ENCODE results near the gene MARCHF10. TPM values are rescaled to one million over a fixed set of nuclear protein-coding genes. Genes with fewer than 3 reads are reported as not detected.

The MARCHF10 gene
- total RNA-seq, 1 experiment from 2014 or later, result not detected

DNA sequence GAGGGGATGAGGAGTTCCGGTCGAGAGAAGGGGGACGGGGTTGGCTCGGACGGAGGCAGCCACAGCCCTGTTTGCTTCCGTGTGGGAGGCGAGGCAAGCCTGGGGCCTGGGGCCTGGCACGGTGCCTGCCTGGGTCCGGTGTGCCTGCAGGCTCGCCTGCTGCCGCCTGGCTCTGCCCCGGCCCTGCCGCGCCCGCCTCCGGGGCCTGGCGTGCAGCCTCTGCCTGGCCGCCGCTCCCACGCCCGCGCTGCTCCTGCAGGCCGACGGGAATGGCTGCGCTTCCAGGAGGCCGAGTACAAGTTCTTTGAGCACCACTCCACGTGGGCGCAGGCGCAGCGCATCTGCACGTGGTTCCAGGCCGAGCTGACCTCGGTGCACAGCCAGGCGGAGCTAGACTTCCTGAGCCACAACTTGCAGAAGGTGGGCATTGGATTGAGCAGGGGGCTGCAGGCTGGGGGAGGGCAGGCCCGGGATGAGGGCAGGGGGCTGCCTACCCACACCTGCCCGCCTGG lies 127.5 kb downstream of the MARCHF10 start:
- Histone ChIP-seq H2AFZ (ENCODE audit: low read length) (no peak overlapping the region), H3K9me2 (replicated peaks; ENCODE audit: low read length) (no peaks in the 10 kb centered on the region), H4K20me1 (ENCODE audit: low read length) (no peaks in the 10 kb centered on the region), H3K4me1 (ENCODE audit: insufficient read depth, low read length) (no peaks in the 10 kb centered on the region), H3K4me3 (ENCODE audit: low read length) (no peak overlapping the region), H3K79me2 (ENCODE audit: low read length) (no peaks in the 10 kb centered on the region), H3K4me2 (ENCODE audit: low read length) (no peak overlapping the region), H3K9ac (ENCODE audit: low read length) (no peak overlapping the region), H3F3A (ENCODE audit: low read length, unreplicated experiment) (no peaks in the 10 kb centered on the region), H3K27ac (ENCODE audit: low read length) (no peak overlapping the region), H3K27me3 (ENCODE audit: low read length) (no peaks in the 10 kb centered on the region), H3K9me3 (ENCODE audit: low read length) (no peaks in the 10 kb centered on the region), H3K36me3 (ENCODE audit: low read depth, low read length) (no peaks in the 10 kb centered on the region)
- intact Hi-C loops (cut with micrococcal nuclease), result no loop called here
- ChIA-PET CTCF (interaction anchor here (0.6 kb wide), 1 partner anchor 11 kb away, joined by 7 read pairs; no protein-coding TSS in a partner anchor), POLR2A (ENCODE audit: unreplicated experiment) (no interaction called here)
- no peak for DNase-seq
- ATAC-seq, result no peak
- BruUV-seq (replicated peaks), result no TSS peak
- TF ChIP-seq EZH2 (IDR thresholded peaks at IDR 0.05; ENCODE audit: low read length, unreplicated experiment), result no peak
- TF ChIP-seq, protein P1, sequence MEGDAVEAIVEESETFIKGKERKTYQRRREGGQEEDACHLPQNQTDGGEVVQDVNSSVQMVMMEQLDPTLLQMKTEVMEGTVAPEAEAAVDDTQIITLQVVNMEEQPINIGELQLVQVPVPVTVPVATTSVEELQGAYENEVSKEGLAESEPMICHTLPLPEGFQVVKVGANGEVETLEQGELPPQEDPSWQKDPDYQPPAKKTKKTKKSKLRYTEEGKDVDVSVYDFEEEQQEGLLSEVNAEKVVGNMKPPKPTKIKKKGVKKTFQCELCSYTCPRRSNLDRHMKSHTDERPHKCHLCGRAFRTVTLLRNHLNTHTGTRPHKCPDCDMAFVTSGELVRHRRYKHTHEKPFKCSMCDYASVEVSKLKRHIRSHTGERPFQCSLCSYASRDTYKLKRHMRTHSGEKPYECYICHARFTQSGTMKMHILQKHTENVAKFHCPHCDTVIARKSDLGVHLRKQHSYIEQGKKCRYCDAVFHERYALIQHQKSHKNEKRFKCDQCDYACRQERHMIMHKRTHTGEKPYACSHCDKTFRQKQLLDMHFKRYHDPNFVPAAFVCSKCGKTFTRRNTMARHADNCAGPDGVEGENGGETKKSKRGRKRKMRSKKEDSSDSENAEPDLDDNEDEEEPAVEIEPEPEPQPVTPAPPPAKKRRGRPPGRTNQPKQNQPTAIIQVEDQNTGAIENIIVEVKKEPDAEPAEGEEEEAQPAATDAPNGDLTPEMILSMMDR (conservative IDR thresholded peaks at IDR 0.05; ENCODE audit: low read depth, low read length), result no peak
- no peak for TF ChIP-seq EZH2phosphoT487 (IDR thresholded peaks at IDR 0.05; ENCODE audit: borderline replicate concordance, low read length)

DNA sequence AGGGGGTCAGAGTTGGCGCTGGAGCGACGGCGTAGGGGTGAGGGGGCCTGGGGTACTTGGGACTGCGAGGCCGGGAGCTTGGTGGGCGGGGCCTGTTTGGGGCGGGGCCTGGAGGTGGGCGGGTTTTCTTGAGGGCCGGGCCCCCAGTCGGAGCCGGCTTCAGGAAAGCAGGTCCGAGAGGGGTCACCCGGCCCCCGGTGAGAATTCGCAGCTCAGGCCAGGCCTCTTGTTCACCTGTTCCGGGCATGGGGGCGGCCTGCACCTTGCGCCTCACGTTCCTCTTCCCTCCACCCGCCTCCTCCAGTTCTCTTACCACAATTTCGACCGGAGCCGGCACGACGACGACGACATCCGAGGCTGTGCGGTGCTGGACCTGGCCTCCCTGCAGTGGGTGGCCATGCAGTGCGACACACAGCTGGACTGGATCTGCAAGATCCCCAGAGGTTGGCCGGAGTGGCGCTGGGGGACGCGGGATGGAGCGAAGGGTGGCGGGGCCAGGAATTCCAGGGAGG lies 128.2 kb downstream of the MARCHF10 start:
- no peaks in the 10 kb centered on the region for H3K4me1 ChIP-seq (ENCODE audit: insufficient read depth, low read length)
- ATAC-seq, result no peak
- intact Hi-C loops (cut with micrococcal nuclease), result loop anchor here (10.0 kb wide), 1 partner anchor 405 kb away; no protein-coding TSS in a partner anchor
- no peaks in the 10 kb centered on the region for H3K9me2 ChIP-seq (replicated peaks; ENCODE audit: low read length)
- no peaks in the 10 kb centered on the region for H3F3A ChIP-seq (ENCODE audit: low read length, unreplicated experiment)
- no peaks in the 10 kb centered on the region for H3K27me3 ChIP-seq (ENCODE audit: low read length)
- no TSS peak for BruUV-seq (replicated peaks)
- H4K20me1 ChIP-seq (ENCODE audit: low read length), result no peaks in the 10 kb centered on the region
- no peaks in the 10 kb centered on the region for H3K36me3 ChIP-seq (ENCODE audit: low read depth, low read length)
- H2AFZ ChIP-seq (ENCODE audit: low read length), result no peak overlapping the region
- no peaks in the 10 kb centered on the region for H3K9me3 ChIP-seq (ENCODE audit: low read length)
- no peaks in the 10 kb centered on the region for H3K79me2 ChIP-seq (ENCODE audit: low read length)
- ChIA-PET POLR2A (ENCODE audit: unreplicated experiment) (no interaction called here), CTCF (no interaction called here)
- no peak overlapping the region for H3K4me3 ChIP-seq (ENCODE audit: low read length)
- no peak overlapping the region for H3K4me2 ChIP-seq (ENCODE audit: low read length)
- H3K27ac ChIP-seq (ENCODE audit: low read length), result no peak overlapping the region
- TF ChIP-seq EZH2phosphoT487 (IDR thresholded peaks at IDR 0.05; ENCODE audit: borderline replicate concordance, low read length) (no peak), EZH2 (IDR thresholded peaks at IDR 0.05; ENCODE audit: low read length, unreplicated experiment) (no peak)
- TF ChIP-seq, protein P1 (conservative IDR thresholded peaks at IDR 0.05; ENCODE audit: low read depth, low read length), result no peak
- no peak for DNase-seq
- no peak overlapping the region for H3K9ac ChIP-seq (ENCODE audit: low read length)

DNA sequence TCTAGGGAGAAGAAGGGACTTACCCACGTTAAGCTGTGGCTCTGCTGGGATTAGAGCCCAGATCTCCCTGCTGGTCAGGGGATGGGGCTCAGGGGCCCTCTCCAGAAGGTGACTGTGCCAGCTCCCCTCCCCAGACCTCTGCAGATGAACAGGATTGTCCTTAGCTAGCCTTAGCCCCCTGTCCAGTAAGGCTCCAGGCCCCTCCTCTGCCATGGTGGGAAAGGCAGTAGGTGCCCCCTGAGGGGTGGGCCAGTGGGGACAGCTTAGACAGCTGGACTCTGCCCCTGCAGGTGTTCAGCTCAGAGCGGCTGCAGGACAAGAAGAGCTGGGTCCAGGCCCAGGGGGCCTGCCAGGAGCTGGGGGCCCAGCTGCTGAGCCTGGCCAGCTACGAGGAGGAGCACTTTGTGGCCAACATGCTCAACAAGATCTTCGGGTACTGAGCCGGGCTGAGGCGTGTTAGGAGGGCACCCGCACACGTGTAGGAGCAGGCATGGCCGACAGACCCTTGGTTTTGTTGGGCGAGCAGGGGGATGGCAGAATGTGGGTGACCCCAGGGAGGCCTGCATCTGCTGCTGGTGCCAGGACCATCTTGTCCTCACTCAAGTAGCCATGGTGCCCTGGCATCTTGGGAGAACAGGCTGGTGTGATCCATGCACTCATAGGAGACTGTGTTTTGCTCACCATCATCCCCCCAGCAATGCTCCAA lies 129.7 kb downstream of the MARCHF10 start:
- Histone ChIP-seq H3K4me2 (ENCODE audit: low read length) (no peak overlapping the region), H3K9me2 (replicated peaks; ENCODE audit: low read length) (no peaks in the 10 kb centered on the region), H3F3A (ENCODE audit: low read length, unreplicated experiment) (no peaks in the 10 kb centered on the region), H3K4me1 (ENCODE audit: insufficient read depth, low read length) (no peaks in the 10 kb centered on the region), H3K27ac (ENCODE audit: low read length) (no peak overlapping the region), H3K9me3 (ENCODE audit: low read length) (no peaks in the 10 kb centered on the region), H3K36me3 (ENCODE audit: low read depth, low read length) (no peaks in the 10 kb centered on the region), H2AFZ (ENCODE audit: low read length) (no peak overlapping the region), H4K20me1 (ENCODE audit: low read length) (no peaks in the 10 kb centered on the region), H3K27me3 (ENCODE audit: low read length) (no peaks in the 10 kb centered on the region), H3K79me2 (ENCODE audit: low read length) (no peaks in the 10 kb centered on the region), H3K4me3 (ENCODE audit: low read length) (no peak overlapping the region), H3K9ac (ENCODE audit: low read length) (no peak overlapping the region)
- ChIA-PET CTCF (no interaction called here), POLR2A (ENCODE audit: unreplicated experiment) (no interaction called here)
- TF ChIP-seq EZH2 (IDR thresholded peaks at IDR 0.05; ENCODE audit: low read length, unreplicated experiment), result no peak
- TF ChIP-seq, protein P1 (conservative IDR thresholded peaks at IDR 0.05; ENCODE audit: low read depth, low read length), result no peak
- TF ChIP-seq EZH2phosphoT487 (IDR thresholded peaks at IDR 0.05; ENCODE audit: borderline replicate concordance, low read length), result no peak
- no peak for DNase-seq
- BruUV-seq (replicated peaks), result no TSS peak
- ATAC-seq, result no peak
- intact Hi-C loops (cut with micrococcal nuclease), result loop anchor here (10.0 kb wide), 1 partner anchor 406 kb away; no protein-coding TSS in a partner anchor

Measured in PC-3 (cell line).